DMS114 treated with DMSO at 0.1 percent for 48 hours (cell line): ENCODE measurements around the gene MYD88.
"Not testable (repeated sequence)": the region's sequence is repeated elsewhere in the genome, so short reads cannot be mapped to it uniquely, and the experiment has no call there.

Source experiments
- DNase-seq: peaks from one replicate; lab custom pipeline; 2025; ENCODE audit not compliant: unreplicated experiment; lab: John Stamatoyannopoulos, UW

Gene MYD88

GRCh38 chr3:38141173-38141951 lies 2.9 kb downstream of the MYD88 start:
- no peak for DNase-seq

GRCh38 chr3:38141952-38142273 lies 3.5 kb downstream of the MYD88 start:
- no peak for DNase-seq

DNA sequence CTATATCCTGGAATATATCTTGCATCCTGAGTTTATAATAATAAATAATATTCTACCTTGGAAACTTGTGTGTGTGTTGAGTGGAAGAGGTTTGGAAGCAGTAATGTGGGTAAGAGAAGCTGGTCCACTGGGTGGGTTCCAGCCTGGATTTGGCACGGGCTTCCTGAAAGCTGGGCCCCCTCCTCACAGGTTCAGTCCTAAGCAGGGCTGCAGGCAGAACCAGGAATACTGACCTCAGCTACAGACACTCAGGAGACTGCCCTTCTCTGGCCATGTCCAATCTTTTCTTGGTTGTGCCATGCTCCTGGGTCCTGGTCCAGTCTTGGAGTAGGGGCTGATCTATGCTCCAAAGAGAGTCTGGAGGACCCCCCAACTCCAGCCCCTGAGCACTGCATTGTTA lies 4.5 kb downstream of the MYD88 start:
- DNase-seq, result no peak

- no peak for DNase-seq
These were observed 5.0 kb downstream of the MYD88 start for GRCh38 chr3:38143511-38143910.

DNA sequence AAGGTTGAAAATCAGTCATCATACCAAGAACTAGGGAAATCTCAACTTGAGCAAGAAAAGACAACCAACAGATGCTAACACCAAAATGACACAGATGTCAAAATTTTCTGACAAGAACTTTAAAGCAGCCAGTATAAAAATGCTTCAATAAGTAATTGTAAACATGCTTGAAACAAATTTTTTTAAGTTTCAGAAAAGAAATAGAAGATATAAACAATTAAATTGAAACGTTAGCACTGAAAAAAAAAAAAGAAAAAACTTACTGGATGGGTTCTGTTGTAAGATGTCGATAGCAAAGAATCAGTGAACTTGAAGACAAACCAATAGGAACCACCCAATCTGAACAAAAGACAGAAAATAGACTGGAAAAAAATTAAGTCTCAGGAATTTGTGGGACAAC lies 8.0 kb downstream of the MYD88 start:
- DNase-seq, result no peak

- no peak for DNase-seq
These were observed 9.0 kb downstream of the MYD88 start for GRCh38 chr3:38147421-38147820.

GRCh38 chr3:38148311-38148882 lies 9.9 kb downstream of the MYD88 start:
- DNase-seq, result no peak

DNA sequence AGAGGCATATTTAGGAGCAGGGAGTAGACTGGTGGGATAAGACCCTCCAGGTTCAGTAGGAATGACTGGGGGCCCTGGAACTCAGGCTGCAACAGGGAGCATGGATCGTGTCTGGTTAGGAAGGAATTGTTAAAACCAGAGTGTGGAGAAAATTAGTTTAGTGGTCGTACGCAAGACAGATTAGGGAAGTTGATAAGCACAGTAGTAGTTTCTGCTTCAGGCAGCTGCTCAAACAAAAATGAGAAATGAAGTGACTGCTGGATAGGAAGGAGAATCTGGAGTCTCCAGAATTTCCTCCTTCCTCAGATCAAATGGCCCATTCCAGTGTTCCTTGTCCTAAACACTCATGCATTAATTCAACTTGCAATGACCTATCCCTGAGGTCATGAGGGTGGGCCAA lies 11.2 kb downstream of the MYD88 start:
- no peak for DNase-seq

GRCh38 chr3:38150780-38151528 lies 12.5 kb downstream of the MYD88 start:
- no peak for DNase-seq

DNA sequence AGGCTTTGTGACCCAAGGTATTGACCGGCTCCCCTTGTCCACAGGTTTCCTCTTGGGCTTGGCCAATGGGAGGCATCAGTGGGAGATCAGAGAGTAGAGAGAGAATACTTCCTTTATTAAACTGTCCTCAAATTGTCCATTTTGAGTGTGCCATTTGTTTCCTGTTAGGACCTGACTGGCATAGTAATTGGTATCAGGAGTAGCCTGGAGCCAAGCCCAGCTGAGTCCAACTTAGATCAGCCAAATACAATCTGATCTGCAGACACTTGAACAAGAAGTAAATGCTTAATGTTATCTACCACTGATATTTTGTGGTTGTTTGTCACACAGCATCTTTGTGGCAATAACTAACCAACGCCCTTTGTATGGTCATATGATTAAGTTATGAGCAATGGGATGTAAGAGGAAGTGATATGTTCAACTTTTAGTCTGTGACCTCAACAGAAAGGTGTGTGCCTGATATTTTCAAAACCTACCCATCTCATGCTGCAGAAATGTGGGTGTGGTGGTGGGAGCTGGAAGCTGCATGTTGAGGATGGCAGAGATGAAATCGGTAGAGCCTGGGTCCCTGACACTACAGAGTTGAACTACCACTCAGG lies 13.3 kb downstream of the MYD88 start:
- DNase-seq, result no peak

GRCh38 chr3:38152609-38153008 lies 14.1 kb downstream of the MYD88 start:
- no peak for DNase-seq

DNA sequence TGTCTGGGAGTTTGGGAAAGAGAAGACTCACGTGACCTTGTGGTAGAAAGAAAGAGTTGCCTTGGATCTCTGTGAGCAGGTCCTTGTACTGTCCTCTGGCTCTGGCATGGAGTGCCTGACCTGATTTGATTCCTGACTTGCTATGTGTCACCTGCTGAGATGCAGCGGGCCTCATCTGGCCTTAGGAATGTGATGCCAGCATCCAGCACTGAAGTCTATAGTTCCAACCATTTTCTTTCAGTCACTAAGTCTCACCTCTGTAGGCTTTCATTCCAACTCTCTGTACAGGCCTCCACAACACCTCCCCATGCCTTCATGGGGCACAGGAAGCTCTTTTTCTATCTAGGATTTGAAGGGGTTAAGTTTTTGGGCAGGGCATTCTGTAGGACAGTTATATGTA lies 14.8 kb downstream of the MYD88 start:
- no peak for DNase-seq

DNA sequence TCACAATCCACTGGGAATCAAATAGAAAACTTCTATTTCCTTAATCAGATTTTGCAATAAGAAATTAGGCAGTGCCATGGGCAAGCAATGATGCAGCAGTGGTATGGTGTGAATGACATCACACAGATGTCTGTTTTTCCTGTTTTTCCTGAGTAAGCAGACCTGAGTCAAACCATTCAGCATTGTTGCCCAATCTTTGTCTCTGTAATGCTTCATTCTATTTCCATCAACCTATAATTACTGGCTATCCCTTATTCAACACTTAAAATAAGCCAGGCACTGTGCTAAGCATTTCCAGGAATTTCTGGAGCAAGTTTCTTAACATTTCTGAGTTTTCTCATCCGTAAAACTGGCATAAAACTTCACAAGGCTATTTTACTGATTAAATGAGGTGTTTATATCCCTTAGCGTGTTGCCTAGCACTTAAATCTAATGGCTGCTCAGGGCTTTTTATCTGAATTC lies 15.6 kb downstream of the MYD88 start:
- no peak for DNase-seq

GRCh38 chr3:38154625-38155255 lies 16.3 kb downstream of the MYD88 start:
- DNase-seq, result no peak

DNA sequence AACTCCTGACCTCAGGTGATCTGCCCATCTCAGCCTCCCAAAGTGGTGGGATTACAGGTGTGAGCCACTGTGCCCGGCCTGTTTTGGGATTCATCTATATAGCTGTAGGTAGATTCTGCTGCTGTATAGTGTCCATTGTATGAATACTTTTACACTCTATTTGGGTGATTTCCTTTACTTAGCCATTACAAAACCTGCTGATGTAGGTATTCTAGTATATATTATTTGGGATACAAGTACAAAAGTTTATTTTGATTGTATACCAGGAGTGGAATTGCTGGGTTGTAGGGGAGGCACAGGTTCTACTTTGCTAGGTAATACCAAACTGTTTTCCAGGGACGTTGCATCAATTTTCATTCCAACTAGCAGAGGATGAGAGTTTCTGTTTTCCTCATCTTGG lies 17.4 kb downstream of the MYD88 start:
- no peak for DNase-seq

- no peak for DNase-seq
These were observed 18.7 kb downstream of the MYD88 start for GRCh38 chr3:38157117-38157516.

DNA sequence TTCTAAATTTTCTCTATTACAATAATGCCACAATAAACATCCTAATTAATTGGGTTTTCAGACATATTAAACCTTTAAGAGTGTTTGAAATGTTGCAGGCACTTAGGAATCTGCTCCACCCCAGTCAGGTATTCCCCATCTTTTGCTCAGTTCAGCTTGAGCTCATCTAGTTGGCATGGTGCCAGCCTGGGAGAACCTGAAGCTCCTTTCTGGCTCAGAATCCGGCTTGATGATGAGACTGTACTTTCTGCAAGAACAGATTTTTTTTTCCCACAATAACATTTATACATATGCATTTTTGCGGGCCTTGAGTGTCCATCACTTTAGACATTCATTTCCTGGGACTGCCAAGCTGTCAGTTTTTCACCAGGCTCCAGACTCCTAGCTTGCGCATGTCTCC lies 19.1 kb downstream of the MYD88 start:
- no peak for DNase-seq

- DNase-seq, result no peak
These were observed 20.0 kb downstream of the MYD88 start for GRCh38 chr3:38158472-38158871.

DNA sequence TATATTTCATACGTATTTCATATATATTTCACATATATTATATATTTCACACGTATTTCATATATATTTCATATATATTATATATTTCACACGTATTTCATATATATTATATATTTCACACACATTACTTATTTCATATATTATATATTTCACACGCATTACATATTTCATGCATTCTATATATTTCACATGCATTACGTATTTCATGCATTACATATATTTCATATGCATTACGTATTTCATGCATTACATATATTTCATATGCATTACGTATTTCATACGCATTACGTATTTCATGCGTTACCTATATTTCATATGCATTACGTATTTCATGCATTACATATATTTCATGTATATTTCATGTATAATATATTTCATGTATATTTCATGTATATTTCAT lies 22.2 kb downstream of the MYD88 start:
- DNase-seq, result not testable (repeated sequence)

GRCh38 chr3:38163117-38163840 lies 24.8 kb downstream of the MYD88 start:
- DNase-seq, result peak; percentile 22
